Measurements from ENCODE around the gene HS3ST6. TPM values are rescaled to one million over a fixed set of nuclear protein-coding genes. Genes with fewer than 3 reads are reported as not detected.
"Not testable (repeated sequence)": the region's sequence is repeated elsewhere in the genome, so short reads cannot be mapped to it uniquely, and the experiment has no call there.

The HS3ST6 gene
- total RNA-seq (2014; rRNA removed; shearing (Covaris generic)), result not detected in 2 replicates
- polyA plus RNA-seq (2015; cell fraction: cytosol; rRNA removed), result not detected in 2 replicates
- polyA plus RNA-seq (2015; cell fraction: nucleus; rRNA removed), result not detected in 2 replicates

DNA sequence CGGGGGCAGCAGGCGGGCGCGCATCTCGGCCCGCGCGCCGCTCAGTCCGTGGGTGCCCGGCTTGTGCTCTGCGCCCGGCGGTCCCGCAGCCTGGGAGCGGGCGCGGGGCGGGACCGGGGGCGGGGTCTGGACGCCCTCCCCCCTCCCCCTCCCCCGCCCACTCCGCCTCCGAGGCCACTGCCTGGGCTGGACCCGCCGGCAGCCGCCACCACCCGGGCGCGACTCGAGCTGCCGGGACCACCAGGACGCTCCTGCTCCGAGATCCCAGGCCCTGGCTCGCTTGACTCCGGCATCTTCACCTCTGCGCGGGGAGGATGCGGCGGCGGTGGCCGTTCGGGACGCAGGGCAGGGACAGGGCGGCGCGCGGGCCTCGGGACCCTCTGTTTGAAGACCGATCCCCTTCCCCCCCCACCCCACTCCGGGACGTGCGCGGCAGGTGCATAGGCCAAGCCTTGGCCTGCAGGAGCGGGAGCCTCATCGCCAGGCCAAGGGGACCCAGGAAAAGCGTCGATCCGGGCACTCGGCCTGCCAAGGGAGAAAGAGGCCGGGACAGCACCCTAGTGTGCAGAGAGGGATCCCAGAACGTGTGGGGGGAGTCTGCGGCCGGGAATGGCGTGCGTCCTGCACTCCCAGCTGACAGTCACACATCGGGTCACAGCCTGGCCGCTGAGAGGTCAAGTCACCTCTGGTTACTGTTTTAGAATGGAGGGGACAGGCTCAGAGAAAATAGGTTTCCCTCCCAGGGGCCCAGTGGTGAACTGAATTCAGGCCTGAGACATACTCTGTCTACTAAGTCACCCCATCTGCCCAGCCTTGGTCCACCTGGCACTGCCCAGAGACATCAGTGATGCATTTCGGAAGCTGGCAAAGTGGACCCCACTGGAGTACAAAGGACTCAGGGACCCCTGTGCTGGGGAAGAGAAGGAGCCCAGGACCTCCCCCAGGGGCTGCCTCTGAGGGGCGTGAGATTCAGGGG lies at the start of gene HS3ST6:
Gene HS3ST6, minus strand, starts transcription at position 65 of the 976 bp plus-strand sequence. CDS start 92 bp downstream, outside the sequence.
- DNase-seq (ENCODE audit: low read depth), result no peak

DNA sequence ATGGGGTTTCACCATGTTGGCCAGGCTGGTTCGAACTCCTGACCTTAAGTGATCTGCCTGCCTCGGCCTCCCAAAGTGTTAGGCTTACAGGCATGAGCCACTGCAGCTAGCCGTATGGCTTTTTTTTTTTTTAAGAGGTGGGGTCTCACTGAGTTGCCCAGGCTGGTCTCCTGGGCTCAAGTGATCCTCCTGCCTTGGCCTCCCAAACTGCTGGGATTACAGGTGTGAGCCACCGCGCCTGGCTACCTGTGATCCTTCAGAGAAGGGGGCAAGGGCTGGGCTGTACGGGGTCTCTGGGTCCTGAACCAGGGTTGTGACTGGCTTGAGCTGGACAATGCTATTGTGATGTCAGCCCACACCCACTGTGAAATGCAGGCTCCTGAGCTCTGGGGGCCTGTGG lies 48.2 kb upstream of the HS3ST6 start, which contains the start of gene RNF151:
Gene RNF151, plus strand, starts transcription at position 397 of the 400 bp plus-strand sequence. CDS start 26 bp downstream, outside the sequence.
- no peak for DNase-seq (ENCODE audit: low read depth)

DNA sequence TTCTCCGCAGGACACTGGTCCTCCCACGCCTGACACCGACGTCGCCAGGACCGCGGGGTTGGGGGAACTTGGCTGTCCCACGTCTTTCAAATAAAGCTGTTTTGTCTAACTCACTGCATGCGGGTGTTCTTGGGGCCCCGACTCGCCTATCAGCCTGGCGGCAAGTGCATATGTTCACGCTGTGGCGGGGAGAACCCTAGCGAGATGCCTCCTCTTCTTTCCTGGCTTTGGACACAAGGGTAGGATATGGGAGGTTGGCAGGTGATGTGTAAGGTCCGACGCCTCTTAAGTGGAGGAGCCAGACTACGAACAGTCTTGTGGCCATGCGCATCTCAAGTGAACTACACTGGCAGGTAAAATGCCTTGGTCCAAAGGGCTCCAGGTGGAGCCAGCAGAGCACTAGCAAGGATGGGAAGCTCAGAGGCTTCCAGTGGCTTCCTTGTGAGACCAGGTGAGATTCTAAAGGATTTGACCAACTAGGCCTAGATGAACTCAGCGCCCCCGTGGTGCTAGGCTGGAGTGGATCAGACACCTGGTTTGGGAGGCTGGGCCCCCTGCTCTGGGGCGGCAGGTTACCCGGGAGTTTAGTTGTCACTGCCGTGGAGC lies 47.3 kb upstream of the HS3ST6 start:
- DNase-seq (ENCODE audit: low read depth), result no peak

DNA sequence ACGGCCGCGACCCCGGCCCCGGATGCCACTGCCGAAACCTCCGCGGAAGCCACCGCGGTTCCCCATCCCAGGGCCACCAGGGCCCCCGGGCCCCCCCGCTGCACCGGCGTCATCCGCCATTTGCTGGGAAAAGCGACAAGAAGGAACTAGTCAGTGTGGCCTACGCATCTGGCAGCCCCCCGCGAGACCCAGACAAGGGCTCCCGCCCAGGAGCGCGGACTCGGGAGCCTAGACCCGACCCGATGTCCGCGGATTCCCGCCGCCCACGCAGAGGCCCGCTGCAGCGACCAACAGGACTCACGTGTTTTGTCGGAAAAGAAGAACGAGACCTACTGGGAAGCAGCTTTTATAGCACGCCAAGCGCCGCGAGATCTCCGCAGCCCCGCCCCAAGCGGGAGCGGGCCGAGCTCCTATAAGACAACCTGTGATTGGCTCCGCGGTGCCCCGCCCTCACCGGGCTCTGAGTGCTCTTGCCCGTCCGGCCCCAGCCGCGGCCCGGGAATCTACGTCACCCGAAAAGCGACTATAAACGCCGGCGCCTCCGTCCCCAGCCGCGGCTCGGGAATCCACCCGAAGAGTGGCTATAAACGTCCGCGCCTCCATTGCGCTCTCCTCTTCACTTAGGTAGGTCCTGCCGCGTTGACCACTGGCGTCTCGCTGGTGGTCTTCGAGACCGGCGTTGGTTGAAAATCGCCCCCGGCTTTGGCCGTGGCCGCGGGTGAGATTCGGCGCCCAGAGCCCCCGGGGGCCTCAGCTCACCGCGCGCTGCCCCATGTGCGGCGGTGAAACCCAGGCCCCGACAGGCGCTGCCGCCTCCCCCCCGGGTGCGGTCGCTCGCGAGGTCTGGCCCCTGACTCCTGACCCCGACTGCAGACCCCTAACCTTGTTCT lies 46.5 kb upstream of the HS3ST6 start, which contains the start of gene RPS2:
Gene RPS2, minus strand, starts transcription at position 321 of the 890 bp plus-strand sequence. Its CDS starts 201 bp downstream, at position 120.
- DNase-seq (ENCODE audit: low read depth), result peak; percentile 96

- peak; percentile 44 for DNase-seq (ENCODE audit: low read depth)
Measured at GRCh38 chr16:1963806-1964505, 45.7 kb upstream of the HS3ST6 start.

DNA sequence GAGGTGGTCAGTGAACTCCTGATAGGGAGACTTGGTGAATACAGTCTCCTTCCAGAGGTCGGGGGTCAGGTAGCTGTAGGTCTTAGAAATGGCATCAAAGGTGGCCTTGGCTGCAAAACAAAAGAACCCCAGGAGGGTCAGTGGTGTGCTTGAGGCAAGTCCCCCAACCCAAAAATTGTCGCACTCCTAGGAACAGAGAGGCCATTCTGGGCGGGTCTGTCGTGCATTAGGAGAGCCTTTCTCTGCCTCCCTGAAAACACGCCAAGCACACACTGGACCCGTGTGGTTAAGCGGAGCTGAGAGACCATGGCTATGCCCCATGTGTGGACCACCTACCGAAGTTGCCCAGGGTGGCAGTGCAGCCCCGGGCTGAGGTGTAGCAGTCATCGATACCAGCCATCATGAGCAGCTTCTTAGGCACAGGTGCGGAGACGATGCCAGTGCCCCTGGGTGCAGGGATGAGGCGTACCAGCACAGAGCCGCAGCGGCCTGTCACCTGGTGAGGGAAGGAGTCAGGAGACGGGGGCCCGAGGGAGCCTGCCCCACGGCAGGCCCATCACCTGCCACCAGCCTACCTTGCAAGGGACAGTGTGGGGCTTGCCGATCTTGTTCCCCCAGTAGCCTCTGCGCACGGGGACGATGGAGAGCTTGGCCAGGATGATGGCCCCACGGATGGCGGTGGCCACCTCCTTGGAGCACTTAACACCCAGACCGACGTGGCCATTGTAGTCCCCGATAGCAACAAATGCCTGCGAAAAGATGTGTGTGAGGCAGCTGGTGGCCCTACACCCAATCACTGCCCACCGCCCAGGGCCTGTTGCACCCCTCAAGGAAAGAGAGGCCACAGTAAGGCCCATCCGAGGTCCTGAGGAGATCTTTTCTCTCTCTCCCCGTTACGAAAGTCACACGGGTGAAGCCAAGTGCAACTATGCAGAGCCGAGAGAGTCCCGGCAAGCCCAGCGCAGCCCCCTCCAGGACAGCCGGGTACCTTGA lies 44.2 kb upstream of the HS3ST6 start:
- DNase-seq (ENCODE audit: low read depth), result not testable (repeated sequence)

- peak; percentile 71 for DNase-seq (ENCODE audit: low read depth)
Measured at GRCh38 chr16:1961651-1962067, 43.4 kb upstream of the HS3ST6 start.

DNA sequence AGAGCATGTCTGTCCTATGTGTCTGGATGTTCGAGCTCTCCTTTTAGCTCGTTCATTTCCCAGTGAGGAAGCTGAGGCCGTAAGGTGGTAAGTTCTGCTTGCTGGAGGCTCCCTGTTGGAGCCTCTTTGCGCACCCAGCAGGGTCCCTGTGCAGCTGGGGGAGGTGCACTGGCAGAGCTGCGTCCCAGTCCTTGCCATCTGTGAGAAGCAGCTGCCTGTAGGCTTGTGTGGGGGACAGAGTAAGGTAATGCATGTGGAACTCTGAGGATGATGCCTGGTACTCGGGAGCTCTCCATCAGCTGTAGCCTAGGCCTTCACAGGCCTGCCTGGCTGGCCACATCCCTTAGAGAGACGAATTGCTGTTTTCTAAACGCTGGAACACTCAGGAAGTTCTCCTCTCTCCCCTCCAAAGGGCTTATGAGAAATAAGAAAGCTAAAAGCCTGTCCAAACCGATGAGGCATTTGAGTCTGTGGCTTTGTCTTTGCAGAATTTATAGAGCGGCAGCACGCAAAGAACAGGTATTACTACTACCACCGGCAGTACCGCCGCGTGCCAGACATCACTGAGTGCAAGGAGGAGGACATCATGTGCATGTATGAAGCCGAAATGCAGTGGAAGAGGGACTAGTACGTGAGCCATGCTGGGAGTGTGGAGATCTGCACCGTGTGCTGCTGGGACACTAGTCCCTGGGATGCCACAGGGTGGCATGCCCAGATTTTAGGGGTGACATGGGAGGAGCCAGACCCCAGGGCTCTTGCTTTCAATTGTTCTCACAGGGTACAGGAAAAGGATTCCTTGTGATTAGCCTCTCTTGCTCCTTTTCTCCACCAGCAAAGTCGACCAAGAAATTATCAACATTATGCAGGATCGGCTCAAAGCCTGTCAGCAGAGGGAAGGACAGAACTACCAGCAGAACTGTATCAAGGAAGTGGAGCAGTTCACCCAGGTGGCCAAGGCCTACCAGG lies 42.7 kb upstream of the HS3ST6 start:
- peak; percentile 81 for DNase-seq (ENCODE audit: low read depth)

- peak; percentile 87 for DNase-seq (ENCODE audit: low read depth)
Measured at GRCh38 chr16:1959269-1960039, 41.2 kb upstream of the HS3ST6 start, which contains the start of gene NDUFB10. TSS of gene NDUFB10 (plus strand) at chr16:1959538. CDS start at chr16:1959625, 87 bp downstream.

DNA sequence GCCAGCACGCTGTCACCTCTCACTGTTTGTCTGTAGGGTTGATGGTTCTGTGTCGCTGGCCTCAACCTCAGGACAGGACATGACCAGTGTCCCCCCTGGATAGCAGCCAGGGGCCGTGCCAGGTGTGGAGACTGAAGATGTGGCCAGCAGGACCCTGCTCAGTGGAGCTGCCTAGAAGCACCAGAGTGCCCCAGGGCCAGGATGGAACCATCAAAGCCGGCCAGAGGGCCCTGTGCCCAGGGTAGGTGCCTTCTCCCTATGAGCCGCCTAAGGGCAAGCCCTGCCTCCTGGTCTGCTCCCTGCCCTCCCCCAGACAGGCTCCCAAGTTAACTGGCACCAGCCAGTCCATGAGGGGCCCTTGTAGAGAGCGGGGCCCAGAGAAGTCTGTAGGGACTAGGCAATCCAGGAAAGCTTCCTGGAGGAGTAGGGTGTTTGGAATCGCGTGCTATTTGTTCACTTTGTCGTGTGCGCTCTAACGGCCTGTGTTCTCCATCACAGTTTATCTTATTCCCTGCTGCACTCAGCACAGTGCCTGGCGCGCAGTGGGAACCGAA lies 40.6 kb upstream of the HS3ST6 start:
- no peak for DNase-seq (ENCODE audit: low read depth)

DNA sequence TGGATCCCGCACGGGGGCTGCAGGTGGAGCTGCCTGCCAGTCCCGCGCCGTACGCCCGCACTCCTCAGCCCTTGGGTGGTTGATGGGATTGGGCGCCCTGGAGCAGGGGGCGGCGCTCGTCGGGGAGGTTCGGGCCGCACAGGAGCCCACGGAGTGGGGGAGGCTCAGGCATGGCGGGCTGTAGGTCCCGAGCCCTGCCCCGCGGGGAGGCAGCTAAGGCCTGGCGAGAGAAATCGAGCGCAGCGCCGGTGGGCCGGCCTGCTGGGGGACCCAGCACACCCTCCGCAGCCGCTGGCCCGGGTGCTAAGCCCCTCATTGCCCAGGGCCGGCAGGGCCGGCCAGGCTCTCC lies 39.9 kb upstream of the HS3ST6 start:
- not testable (repeated sequence) for DNase-seq (ENCODE audit: low read depth)

- not testable (repeated sequence) for DNase-seq (ENCODE audit: low read depth)
Measured at GRCh38 chr16:1957434-1958142, 39.4 kb upstream of the HS3ST6 start.

- DNase-seq (ENCODE audit: low read depth), result no peak
Measured at GRCh38 chr16:1953734-1954133, 35.5 kb upstream of the HS3ST6 start.

- DNase-seq (ENCODE audit: low read depth), result no peak
Measured at GRCh38 chr16:1950559-1950958, 32.3 kb upstream of the HS3ST6 start.

- no peak for DNase-seq (ENCODE audit: low read depth)
Measured at GRCh38 chr16:1950047-1950446, 31.8 kb upstream of the HS3ST6 start.

- DNase-seq (ENCODE audit: low read depth), result no peak
Measured at GRCh38 chr16:1949507-1949906, 31.3 kb upstream of the HS3ST6 start.

All from HT1080 (cell line).